Left lobe of liver (tissue), 2 donors: ENCODE measurements around the gene TUBB4B. TPM values are rescaled to one million over a fixed set of nuclear protein-coding genes. Genes with fewer than 3 reads are reported as not detected.
"Not testable (repeated sequence)": the region's sequence is repeated elsewhere in the genome, so short reads cannot be mapped to it uniquely, and the experiment has no call there.

Experiments
- ATAC-seq: fragments of 200-7000 bp; cut with Tn5 transposase; one replicate; pipeline ENCODE4 v1.9.1; 2020; ENCODE audit warnings: mild to moderate bottlenecking, moderate library complexity
- DNase-seq: peaks from one replicate; pipeline ENCODE4 v3.0.0-alpha.2; 2020; ENCODE audit warnings: low spot score
- total RNA-seq: library from RNA; stranded (reverse); gene quantifications from one replicate; pipeline ENCODE4 v1.2.1, GENCODE V29; 2021
- donor health status: DM: no; HTN: no; CAD: no; lungs with moderate emphysema.
- donor health status: DM: no; HTN: yes; CAD: no.

Gene TUBB4B
- total RNA-seq, 1 donor from 2014 or later: 123 TPM

DNA sequence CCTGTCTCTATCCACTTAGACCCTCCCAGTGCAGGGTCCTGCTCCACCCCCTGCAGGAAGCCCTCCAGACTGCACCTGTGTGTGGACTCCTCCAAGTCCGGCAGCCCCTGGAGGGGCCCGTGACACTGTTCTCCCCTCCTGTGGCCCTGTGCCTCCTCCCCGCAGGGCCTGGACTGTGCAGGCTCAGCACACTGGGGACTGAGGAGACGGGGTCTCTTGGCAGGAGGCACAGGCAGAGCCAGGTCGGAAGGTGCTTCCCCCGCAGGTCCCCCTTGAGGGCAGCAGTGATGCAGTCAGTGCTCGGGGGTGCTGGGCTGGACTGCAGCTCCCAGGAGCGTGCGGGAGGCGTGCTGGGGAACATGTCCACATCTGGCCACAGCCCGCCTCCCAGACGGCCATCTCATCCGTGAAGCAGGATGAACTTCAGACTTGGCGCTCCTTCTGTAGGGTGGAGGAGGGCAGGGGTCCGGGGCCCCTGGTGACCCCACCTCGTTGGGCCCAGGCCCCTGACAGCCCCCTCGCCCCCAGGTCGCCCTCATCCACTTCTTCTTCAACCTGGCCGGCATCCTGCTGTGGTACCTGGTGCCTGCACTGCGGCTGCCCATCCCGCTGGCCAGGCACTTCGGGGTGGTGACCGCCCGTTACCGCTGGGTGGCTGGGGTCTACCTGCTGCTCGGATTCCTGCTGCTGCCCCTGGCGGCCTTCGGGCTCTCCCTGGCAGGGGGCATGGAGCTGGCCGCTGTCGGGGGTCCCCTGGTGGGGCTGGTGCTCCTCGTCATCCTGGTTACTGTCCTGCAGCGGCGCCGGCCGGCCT lies 5.5 kb upstream of the TUBB4B start:
- DNase-seq (no peak), ATAC-seq (no peak)

DNA sequence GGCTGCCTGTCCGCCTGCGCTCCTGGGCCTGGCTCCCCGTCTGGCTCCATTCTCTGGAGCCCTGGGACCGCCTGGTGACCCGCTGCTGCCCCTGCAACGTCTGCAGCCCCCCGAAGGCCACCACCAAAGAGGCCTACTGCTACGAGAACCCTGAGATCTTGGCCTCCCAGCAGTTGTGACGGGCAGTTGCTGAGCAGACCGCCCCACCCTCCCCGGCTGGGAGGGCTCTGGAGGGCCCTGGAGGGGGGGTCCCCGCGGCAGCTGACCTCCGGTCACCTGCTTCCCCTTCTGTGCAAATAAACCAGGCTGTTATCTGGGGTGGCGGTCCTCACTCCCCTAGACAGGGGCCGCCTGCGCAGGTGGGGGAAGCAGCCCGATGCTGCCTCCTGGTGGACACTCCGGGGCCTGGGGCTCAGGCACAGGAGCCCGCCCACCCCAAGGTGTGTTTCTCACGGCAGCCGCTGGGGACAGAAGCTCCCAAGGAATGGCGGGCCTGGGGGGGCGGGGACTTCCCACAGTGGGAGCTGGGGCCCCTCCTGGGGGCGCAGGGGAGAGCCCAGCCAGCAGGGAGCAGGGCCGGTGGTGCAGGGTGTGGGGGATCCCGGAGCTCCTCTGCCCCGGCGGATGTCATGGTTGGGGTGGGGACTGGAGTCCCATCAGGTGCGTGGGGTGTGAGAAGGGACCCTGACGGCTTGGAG lies 4.7 kb upstream of the TUBB4B start:
- ATAC-seq: peak; percentile 66
- DNase-seq: peak; percentile 82

DNA sequence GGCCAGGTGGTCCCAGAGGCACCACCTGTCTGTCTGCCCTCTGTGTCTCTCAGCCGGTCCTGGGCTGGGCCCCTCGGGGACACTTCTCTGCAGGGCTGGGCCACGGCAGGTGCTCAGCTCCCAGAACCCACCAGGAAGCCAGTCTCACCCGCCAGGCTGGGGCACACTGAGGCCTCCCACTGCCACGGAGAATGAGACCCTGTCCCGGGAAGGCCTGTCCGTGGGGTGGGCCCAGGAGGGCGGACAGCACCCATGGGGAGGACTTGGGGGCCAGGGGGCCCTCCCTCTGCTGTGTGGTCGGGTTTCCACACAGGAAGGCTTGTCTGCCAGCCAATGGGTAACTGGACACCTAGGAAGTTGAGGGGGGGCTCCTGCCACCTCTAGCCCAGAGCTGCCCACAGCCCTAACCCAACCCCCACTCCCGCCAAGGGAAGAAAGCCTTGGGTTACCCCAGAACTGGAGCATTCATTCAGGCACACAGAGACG lies 4.1 kb upstream of the TUBB4B start:
- ATAC-seq: no peak
- no peak for DNase-seq

DNA sequence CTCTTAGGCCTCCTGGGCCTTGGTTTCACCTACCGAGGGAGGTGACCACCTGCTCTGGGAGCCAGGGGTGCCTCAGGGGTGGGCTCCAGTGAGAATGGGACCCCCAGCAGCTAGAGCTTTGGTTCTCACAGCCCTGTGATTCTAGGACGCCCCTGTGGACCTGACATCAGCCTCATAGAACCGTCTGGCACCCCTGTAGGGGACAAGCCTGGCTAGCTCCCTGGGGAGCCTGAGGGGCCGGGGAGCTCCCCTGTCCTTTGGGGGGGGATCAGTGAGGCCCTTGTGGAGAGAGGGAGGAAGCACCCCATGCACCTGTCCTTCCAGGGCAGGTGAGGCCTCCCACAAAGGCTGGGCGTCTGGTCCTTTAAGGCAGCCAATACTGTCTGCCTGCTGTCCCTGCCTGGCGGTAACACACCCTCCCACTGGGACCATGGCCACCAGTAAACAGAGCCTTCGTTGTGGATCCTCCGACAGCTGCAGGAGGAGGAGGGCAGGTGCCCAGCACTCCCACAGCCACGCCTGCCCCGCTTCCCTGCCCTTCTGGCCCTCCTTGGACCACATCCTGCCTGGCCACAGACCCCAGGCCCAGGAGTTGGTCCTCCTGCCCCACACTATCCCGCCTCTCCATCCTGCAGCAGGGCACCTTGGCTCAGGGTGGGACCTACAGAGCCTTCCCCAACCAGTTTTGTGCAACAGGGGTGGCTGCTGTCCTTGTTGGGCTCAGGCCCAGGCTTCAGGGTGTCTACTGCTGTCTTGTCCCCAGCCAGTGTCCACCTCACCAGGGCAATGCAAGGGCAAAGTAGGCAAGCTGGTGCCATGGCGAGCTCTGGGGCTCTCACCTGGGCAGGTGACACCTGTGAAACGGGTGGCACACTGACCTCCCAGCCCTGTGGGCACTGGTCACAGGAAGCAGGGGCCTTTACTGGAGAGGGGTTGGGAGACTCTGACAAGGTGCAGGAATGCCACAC lies 3.0 kb upstream of the TUBB4B start:
- DNase-seq (no peak), ATAC-seq (no peak)

DNA sequence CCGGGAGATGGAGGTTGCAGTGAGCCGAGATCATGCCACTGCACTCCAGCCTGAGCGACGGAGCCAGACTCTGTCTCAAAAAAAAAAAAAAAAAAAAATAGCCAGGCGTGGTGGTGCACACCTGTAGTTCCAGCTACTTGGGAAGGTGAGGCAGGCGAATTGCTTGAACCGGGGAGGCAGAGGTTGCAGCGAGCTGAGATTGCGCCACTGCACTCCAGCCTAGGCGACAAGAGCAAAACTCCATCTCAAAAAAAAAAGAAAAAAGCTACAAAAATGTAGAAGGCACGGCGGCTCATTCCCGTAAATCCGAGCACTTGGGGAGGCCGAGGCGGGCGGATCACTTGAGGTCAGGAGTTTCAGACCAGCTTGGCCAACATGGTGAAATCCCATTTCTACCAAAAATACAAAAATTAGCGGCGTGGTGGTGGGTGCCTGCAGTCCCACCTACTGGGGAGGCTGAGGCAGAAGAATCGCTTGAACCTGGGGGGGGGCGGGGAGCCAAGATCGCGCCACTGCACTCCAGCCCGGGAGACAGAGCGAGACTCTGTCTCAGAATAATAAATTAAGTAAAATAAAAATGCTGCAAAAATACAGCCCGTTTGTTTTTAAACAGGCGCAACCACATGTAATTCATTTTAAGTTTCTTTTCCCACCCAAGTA lies 1.4 kb upstream of the TUBB4B start:
- not testable (repeated sequence) for ATAC-seq, DNase-seq

DNA sequence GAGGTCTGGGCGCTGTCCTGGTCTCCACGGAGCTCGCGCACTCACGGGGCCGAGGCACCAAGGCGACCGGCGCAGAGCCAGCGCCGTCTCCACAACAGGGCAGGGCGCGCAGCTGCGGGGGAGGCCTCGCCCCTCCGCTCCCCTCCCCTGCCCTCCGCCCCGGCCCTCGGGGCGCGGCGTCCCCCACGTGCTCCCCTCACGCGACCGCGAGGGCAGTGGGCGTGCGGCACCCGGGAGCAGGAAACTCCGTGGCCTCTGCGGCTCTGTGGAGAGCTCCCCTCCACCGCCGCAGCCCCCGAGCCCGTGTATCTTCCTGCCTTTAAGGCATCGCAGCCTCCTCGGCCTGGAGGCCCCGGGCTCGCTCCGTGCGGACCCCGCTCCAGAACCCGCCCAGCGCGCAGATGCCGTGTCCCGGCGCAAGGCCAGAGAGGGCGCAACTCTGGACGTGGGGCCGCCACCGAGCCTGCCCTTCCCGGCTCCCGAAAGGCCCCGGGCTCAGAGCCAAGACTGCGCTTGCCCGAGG lies 708 bp upstream of the TUBB4B start:
- DNase-seq (peak; percentile 74), ATAC-seq (peak; percentile 44)

DNA sequence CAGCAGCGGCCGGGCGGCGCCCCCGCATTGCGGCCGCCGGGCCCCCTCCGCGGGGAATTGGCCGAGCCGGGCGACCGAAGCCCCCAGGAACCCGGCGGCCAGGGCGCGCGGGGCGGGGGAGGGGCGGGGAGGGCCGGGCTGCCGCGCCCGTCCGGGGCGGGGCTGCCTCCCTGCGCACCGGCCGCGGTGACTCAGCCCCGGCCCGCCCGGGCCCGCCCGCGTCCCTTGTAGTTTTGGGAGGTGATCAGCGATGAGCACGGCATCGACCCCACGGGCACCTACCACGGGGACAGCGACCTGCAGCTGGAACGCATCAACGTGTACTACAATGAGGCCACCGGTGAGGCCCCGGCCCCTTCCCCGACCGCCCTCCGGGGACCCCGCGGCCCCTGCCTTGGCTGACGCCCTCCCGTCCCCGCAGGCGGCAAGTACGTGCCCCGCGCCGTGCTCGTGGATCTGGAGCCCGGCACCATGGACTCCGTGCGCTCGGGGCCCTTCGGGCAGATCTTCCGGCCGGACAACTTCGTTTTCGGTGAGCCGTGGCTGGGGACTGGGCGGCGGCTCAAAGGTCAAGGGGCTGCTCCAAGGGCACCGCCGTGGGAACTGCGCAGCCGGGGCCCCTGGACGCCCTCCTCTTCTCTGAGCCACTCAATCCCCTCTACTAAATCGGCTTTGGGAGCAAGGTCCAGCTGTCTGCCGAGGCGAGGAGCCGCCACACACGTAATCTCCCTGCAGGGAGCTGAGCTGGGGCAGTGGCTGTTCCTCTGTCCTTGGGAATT lies 592 bp downstream of the TUBB4B start:
- ATAC-seq: peak; percentile 25
- peak; percentile 68 for DNase-seq

DNA sequence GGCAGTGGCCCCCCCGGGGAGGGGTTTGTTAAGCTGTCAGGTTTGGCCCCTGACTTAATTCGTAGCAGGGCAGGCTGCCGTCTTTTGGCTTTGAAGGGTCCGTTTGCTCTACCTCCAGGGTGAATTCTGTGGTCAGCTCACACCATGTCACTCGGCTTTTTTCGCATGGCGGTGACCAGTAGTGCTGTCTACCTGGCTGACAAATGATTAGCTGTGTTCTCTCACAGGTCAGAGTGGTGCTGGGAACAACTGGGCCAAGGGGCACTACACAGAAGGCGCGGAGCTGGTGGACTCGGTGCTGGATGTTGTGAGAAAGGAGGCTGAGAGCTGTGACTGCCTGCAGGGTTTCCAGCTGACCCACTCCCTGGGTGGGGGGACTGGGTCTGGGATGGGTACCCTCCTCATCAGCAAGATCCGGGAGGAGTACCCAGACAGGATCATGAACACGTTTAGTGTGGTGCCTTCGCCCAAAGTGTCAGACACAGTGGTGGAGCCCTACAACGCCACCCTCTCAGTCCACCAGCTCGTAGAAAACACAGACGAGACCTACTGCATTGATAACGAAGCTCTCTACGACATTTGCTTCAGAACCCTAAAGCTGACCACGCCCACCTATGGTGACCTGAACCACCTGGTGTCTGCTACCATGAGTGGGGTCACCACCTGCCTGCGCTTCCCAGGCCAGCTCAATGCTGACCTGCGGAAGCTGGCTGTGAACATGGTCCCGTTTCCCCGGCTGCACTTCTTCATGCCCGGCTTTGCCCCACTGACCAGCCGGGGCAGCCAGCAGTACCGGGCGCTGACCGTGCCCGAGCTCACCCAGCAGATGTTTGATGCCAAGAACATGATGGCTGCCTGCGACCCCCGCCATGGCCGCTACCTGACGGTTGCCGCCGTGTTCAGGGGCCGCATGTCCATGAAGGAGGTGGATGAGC lies 1.4 kb downstream of the TUBB4B start:
- no peak for ATAC-seq
- no peak for DNase-seq

DNA sequence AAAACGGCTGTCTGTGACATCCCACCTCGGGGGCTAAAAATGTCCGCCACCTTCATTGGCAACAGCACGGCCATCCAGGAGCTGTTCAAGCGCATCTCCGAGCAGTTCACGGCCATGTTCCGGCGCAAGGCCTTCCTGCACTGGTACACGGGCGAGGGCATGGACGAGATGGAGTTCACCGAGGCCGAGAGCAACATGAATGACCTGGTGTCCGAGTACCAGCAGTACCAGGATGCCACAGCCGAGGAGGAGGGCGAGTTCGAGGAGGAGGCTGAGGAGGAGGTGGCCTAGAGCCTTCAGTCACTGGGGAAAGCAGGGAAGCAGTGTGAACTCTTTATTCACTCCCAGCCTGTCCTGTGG lies 2.2 kb downstream of the TUBB4B start:
- not testable (repeated sequence) for ATAC-seq, DNase-seq

DNA sequence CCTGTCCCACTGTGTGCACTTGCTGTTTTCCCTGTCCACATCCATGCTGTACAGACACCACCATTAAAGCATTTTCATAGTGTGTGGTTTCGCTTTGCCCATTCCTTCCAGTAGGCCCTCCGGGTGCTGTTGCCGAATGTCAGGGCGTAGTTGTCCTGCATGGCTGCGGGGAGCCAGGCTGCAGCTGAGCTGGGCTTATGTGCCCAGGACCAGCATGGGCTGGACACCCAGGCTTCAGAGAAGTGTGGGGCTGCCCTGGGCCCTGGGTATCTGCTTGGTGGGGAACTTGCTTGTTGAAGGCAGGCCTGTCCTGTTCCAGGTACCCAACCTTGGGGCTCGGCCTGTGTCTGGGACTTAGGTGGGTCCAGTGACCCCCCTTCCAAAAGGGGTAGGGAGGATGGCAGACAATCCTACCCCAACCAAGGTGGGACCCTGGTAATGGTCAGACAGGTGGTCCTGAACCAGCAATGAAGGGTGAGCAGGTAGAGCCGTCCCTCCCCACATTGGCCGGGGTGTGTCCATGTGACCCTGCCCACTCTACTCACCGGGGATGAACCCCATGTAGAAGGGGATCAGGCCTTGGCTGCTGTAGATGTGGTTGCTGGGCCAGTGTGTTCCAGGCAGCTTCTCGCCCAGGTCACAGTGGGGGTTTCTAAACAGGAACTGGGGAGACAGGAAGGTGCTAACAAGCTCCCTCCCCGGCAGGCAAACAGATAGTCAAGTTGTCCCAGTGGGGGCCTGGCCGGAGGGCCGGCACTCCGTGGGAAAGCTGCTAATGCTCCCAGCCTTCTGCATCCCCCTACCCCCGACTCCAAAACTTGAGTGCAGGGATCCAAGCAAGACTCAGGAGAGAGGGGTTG lies 2.8 kb downstream of the TUBB4B start:
- ATAC-seq (no peak), DNase-seq (no peak)

DNA sequence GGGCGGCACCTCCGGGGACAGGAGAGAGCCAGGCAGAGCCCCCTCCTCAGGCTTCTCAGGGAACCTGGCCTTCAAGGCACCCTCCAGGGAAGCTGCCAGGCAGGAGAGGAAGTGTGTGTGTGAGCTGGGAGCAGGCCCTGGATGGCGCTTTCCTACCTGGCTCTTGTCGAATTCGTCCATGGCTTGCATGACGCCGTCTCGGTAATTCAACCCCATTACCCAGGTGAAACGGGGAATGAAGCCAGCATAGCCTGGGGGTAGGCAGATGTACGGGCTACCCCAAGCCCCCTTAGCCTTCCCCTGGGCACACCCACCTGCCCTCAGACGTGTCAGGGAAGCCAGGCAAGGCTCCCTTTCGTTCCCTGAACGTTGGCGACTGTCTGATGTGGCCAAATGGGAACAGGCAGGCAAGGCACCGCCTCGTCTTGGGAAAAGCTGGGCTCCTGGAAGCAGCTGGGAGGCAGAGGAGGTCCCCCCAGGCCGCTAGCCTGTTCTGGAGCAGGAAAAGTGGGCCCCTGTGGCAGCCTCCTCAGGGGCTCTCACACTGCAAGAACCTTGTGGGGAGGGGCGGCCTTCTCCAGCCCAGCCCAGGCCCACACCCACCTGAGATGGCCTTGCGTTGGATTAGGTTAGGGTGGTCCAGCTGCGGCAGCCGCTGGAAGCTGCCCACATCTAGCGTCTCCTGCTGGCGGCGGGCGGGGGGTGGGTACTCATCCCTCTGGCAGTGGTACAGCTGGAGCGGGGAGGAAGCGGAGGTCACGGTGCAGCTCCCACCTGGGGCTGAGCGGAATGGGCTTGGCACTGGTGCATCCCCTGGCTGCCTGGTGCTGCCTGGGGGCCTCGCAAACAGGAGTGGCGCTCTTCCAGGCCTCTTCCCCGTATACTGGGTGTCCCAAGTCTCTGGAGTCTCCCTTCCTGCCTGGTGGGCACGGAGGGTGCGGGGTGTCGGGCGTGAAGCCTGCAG lies 3.7 kb downstream of the TUBB4B start:
- ATAC-seq: no peak
- no peak for DNase-seq

DNA sequence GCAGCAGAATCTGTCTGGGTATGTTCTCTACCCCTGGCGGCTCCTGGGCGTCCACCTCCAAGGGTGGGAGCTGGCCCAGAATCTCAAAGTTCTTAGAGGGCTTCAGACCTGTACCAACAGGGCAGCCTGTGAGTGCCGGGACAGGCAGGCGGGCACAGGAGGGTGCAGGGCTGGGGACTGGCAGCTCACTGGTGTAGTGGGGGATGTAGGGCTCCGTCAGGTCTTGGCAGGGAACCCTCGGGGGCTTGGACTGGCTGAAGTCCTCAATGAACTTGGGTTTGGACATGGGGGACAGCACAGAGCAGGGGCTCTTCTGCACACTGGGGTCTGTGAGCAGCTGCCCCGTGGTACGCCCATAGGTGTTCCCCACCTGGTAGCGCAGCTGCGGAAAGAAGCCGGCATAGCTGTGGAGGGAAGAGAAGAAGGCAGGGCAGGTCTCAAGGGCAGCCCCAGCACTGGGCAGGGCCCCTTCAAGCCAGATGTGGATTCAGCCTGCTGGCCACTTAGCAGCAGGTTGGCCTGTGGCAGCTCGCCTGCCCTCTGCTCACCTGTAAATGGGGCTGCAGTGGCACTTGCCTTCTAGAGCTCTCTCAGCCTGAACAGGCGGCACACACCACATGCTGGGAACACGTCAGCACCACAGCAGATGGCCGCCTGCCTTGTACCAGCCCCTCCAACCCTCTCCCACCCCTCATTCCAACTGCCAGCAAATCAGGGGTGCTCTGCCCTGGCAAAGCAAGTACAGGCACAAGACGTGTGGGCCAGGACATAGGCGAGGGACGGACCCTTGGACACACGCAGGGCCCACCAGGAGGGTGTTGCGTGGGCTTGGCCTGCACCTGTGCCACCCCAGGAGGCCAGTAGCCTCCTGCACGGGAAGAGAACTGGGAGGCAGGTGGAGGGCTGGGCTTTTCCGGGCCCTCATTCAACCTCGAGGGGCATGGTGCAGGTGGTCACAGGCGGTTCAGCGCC lies 4.6 kb downstream of the TUBB4B start:
- DNase-seq (no peak), ATAC-seq (no peak)

DNA sequence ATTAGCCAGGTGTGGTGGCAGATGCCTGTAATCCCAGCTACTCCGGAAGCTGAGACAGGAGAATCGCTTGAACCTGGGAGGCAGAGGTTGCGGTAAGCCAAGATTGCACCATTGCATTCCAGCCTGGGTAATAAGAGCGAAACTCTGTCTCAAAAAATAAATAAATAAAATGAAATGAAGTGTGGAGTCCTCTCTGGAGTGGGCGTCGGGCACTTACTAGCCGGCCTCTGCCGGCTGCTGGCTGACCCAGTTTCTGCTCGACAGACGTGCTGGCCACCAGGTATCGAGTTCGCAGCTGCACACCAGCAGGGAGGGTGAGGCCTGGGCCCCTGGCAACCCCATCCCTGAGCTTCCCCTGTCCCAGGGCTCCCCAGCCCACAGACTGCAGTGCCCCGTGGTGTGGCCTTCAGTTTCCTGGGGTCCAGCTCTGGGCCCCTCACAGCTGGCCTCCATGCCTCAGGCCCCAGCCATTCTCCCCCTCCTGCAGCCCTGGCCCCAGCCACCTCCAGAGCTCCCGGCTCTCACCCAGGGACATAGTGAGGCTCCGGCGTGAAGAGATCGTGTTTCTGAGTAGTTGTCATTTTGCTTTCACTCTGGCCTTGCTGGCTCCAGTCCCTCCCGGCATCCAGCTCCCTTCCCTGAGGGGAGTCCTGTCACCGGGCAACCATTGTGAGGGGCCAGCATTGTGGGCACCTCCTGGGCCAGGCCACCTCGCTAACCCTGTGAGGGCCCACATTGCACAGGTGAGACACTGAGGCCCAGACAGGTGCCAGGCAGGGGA lies 6.2 kb downstream of the TUBB4B start:
- ATAC-seq (peak; percentile 43), DNase-seq (no peak)

DNA sequence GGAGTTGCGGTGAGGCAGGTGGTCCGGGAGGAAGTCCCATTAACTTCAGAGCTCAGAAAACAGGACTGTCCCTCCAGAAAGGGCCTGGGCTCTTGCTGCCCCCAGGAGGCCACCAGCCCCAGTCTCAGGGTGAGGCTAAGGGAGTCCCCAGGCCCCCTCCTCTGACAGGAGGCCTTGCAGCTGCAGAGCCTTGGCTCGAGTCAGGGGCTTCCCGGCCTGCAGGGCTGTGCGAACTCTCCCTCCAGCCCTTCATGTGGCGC lies 6.8 kb downstream of the TUBB4B start:
- DNase-seq (no peak), ATAC-seq (no peak)
